B cell (primary cell): Measurements from ENCODE around the gene FANCI. TPM values are rescaled to one million over a fixed set of nuclear protein-coding genes. Genes with fewer than 3 reads are reported as not detected.
"Not testable (repeated sequence)": the region's sequence is repeated elsewhere in the genome, so short reads cannot be mapped to it uniquely, and the experiment has no call there.

Source experiments
- ATAC-seq: fragments of 200-7000 bp; cut with Tn5 transposase; one replicate; pipeline ENCODE4 v1.10.0; 2021; ENCODE audit warnings: low read depth, mild to moderate bottlenecking, moderate number of reproducible peaks, moderate library complexity
- CTCF ChIA-PET: fragments of 350-600 bp; sonication (Branson Sonifier 250); formaldehyde crosslinking; loops from one replicate; lab custom pipeline; 2021; ENCODE audit warnings: antibody characterized with exemption, inconsistent platforms; lab: Charles Lee
- POLR2A ChIA-PET: fragments of 350-600 bp; sonication (Branson Sonifier 250); formaldehyde crosslinking; loops from one replicate; lab custom pipeline; 2021; ENCODE audit warnings: antibody characterized with exemption; lab: Charles Lee
- DNase-seq: peaks from one replicate; pipeline ENCODE4 v3.0.0; 2013
- H2AFZ ChIP-seq: 2 replicates; pipeline ENCODE4 v1.6.1; 2012; ENCODE audit warnings: mild to moderate bottlenecking, low read depth, low read length; ENCODE audit not compliant: insufficient read depth, poor library complexity, severe bottlenecking
- H3K27ac ChIP-seq, 2 donors: 1 replicate in 1 of 2; 2 replicates in 1 of 2; pipeline ENCODE4 v1.5.1; 2012 to 2013; ENCODE audit warnings: low read length in 2 of 2, mild to moderate bottlenecking in 2 of 2, moderate library complexity in 1 of 2
- H3K27me3 ChIP-seq, 4 experiments: fragments of 200-600 bp in 1 of 4; sonication (generic) in 1 of 4; replicated peaks in 1 of 4; 1 replicate in 2 of 4; 2 replicates in 2 of 4; pipeline versions ENCODE4 v1.6.1 to v1.7.0; 2013 to 2016; ENCODE audit warnings: low read length in 3 of 4, mild to moderate bottlenecking in 2 of 4, mixed read lengths in 1 of 4, moderate library complexity in 1 of 4; ENCODE audit not compliant: insufficient read depth in 4 of 4, control insufficient read depth in 3 of 4; ENCODE audit errors: control extremely low read depth in 1 of 4
- H3K36me3 ChIP-seq, 2 experiments: replicated peaks in 1 of 2; 1 replicate in 1 of 2; 2 replicates in 1 of 2; pipeline versions ENCODE4 v1.6.1 to v1.7.1; 2013; ENCODE audit warnings: low read length in 1 of 2; ENCODE audit not compliant: insufficient read depth in 2 of 2, control insufficient read depth in 1 of 2; ENCODE audit errors: control extremely low read depth in 1 of 2, extremely low read depth in 1 of 2
- H3K4me1 ChIP-seq, 2 donors: fragments of 200-600 bp in 1 of 2; sonication (generic) in 1 of 2; 1 replicate in 1 of 2; 2 replicates in 1 of 2; pipeline versions ENCODE4 v1.5.1 to v1.6.1; 2013 to 2017; ENCODE audit warnings: low read length in 2 of 2; ENCODE audit not compliant: control insufficient read depth in 2 of 2, insufficient read depth in 2 of 2
- H3K4me2 ChIP-seq: replicated peaks from 2 replicates; pipeline ENCODE3; 2012; ENCODE audit warnings: mild to moderate bottlenecking, low read depth, low read length; ENCODE audit not compliant: poor library complexity, severe bottlenecking
- H3K4me3 ChIP-seq, 5 experiments: fragments of 200-600 bp in 1 of 5; sonication (generic) in 1 of 5; 1 replicate in 3 of 5; 2 replicates in 2 of 5; pipeline versions ENCODE4 v1.5.1 to v1.7.0; 2011 to 2016; ENCODE audit warnings: low read length in 4 of 5, mild to moderate bottlenecking in 4 of 5, low read depth in 2 of 5, control low read depth in 1 of 5, moderate library complexity in 1 of 5; ENCODE audit not compliant: insufficient read depth in 1 of 5; ENCODE audit errors: control extremely low read depth in 1 of 5, extremely low read depth in 1 of 5
- H3K79me2 ChIP-seq: fragments of 200-600 bp; sonication (generic); one replicate; pipeline ENCODE4 v1.6.0; 2016; ENCODE audit warnings: low read length; ENCODE audit not compliant: control insufficient read depth, insufficient read depth
- H3K9ac ChIP-seq: fragments of 200-600 bp; sonication (generic); 2 replicates; pipeline ENCODE4 v1.6.1; 2017; ENCODE audit warnings: mild to moderate bottlenecking, low read length, moderate library complexity
- H3K9me3 ChIP-seq, 3 donors: one replicate each; pipeline versions ENCODE4 v1.6.1 to v1.7.1; 2013; ENCODE audit warnings: low read length in 2 of 3; ENCODE audit not compliant: control insufficient read depth in 2 of 3, insufficient read depth in 1 of 3; ENCODE audit errors: control extremely low read depth in 1 of 3
- H4K20me1 ChIP-seq: 2 replicates; pipeline ENCODE4 v1.6.0; 2012; ENCODE audit warnings: mild to moderate bottlenecking, low read length; ENCODE audit not compliant: insufficient read depth, control insufficient read depth, poor library complexity, severe bottlenecking
- H3K27ac Mint-ChIP-seq: one replicate; pipeline ENCODE4 v1.8.0; 2021; ENCODE audit warnings: mixed read lengths
- H3K27me3 Mint-ChIP-seq: one replicate; pipeline ENCODE4 v1.8.0; 2021; ENCODE audit warnings: mixed read lengths
- H3K4me1 Mint-ChIP-seq: one replicate; pipeline ENCODE4 v1.8.0; 2021; ENCODE audit warnings: mixed read lengths
- H3K4me3 Mint-ChIP-seq: one replicate; pipeline ENCODE4 v1.8.0; 2021; ENCODE audit warnings: mixed read lengths
- H3K9me3 Mint-ChIP-seq: one replicate; pipeline ENCODE4 v1.8.0; 2022; ENCODE audit warnings: mixed read lengths; ENCODE audit not compliant: insufficient read depth
- EZH2 ChIP-seq: IDR thresholded peaks from 2 replicates; pipeline ENCODE4 v1.6.1; 2012; ENCODE audit warnings: borderline replicate concordance, low read depth, mild to moderate bottlenecking, moderate library complexity, low read length; ENCODE audit not compliant: insufficient read depth, poor library complexity, severe bottlenecking
- WGBS: methylation state at CpG from one replicate; pipeline ENCODE4 v1.1.5; 2013; ENCODE audit warnings: missing lambda C conversion rate; ENCODE audit not compliant: insufficient coverage; 5-methylcytosine and 5-hydroxymethylcytosine counted together
- intact Hi-C: fragments of 100-400 bp; cut with micrococcal nuclease; formaldehyde crosslinking; loops from one replicate; pipeline ENCODE4 v1.10.0; 2022
- polyA plus RNA-seq: library from polyadenylated mRNA; depleted of rRNA; stranded (reverse); fragments of >200 nt; gene quantifications from 2 replicates; pipeline ENCODE4 v1.2.3, GENCODE V29; 2012
- total RNA-seq, 2 donors: library from RNA; stranded (reverse); fragments of 120-200 nt in 1 of 2; gene quantifications; 1 replicate in 1 of 2; 2 replicates in 1 of 2; pipeline versions ENCODE4 v1.2.3 to v1.2.4, GENCODE V29; 2013 to 2022
- TF ChIP-seq, protein P1 (sequence below): fragments of 200-600 bp; IDR thresholded peaks from one replicate; pipeline ENCODE4 v1.8.0; 2022; ENCODE audit warnings: antibody characterized with exemption, mild to moderate bottlenecking

The FANCI gene
- total and polyA plus RNA-seq, 2 donors (not counting 1 experiment from before 2014, with no cell fraction given), result 2.7 to 14.2 TPM

DNA sequence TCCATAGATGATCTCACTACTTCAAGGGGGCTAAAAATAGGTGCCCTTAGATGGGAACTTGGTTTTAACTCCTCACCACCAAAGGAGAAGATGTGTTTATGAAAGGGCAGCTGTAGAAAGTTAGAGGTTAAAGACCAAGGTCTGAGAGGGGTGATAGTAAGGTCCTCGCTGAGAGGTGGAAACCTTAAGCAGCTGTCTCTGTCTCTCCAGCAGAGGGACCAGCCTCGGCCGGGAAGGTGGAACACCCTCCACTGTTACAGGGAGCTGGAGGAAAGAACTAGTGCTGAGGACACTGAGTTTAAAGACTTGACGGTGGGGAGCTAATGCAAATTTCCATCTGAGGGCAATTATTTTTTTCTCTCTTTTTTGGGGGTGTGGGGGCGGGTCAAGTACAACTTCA is 13.5 kb upstream of the FANCI start:
- H4K20me1 ChIP-seq, result no peaks in the 10 kb centered on the region
- ChIA-PET POLR2A (no interaction called here), CTCF (interaction anchor here (0.6 kb wide), 1 partner anchor 55 kb away, joined by 4 read pairs; no protein-coding TSS in a partner anchor)
- H3K4me1 Mint-ChIP-seq, result no peaks in the 10 kb centered on the region
- H2AFZ ChIP-seq, result no peak overlapping the region
- H3K4me2 ChIP-seq, result no peak overlapping the region
- no peak for TF ChIP-seq EZH2
- TF ChIP-seq, protein P1, sequence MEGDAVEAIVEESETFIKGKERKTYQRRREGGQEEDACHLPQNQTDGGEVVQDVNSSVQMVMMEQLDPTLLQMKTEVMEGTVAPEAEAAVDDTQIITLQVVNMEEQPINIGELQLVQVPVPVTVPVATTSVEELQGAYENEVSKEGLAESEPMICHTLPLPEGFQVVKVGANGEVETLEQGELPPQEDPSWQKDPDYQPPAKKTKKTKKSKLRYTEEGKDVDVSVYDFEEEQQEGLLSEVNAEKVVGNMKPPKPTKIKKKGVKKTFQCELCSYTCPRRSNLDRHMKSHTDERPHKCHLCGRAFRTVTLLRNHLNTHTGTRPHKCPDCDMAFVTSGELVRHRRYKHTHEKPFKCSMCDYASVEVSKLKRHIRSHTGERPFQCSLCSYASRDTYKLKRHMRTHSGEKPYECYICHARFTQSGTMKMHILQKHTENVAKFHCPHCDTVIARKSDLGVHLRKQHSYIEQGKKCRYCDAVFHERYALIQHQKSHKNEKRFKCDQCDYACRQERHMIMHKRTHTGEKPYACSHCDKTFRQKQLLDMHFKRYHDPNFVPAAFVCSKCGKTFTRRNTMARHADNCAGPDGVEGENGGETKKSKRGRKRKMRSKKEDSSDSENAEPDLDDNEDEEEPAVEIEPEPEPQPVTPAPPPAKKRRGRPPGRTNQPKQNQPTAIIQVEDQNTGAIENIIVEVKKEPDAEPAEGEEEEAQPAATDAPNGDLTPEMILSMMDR, result no peak
- no peaks in the 10 kb centered on the region for H3K79me2 ChIP-seq
- H3K27me3 Mint-ChIP-seq, result peaks cover 29% of the 10 kb centered on the region
- H3K9me3 ChIP-seq, result no peaks in the 10 kb centered on the region
- DNase-seq (no peak), ATAC-seq (no peak)
- intact Hi-C loops, result no loop called here
- 83% methylated on average over 1 of the region's 5 CpGs for WGBS
- no peaks in the 10 kb centered on the region for H3K27me3 ChIP-seq
- no peaks in the 10 kb centered on the region for H3K4me1 ChIP-seq
- no peak overlapping the region for H3K9ac ChIP-seq
- no peak overlapping the region for H3K4me3 ChIP-seq
- no peak overlapping the region for H3K27ac Mint-ChIP-seq
- H3K27ac ChIP-seq, result no peak overlapping the region
- H3K4me3 Mint-ChIP-seq, result no peak overlapping the region
- H3K9me3 Mint-ChIP-seq, result no peaks in the 10 kb centered on the region
- no peaks in the 10 kb centered on the region for H3K36me3 ChIP-seq

DNA sequence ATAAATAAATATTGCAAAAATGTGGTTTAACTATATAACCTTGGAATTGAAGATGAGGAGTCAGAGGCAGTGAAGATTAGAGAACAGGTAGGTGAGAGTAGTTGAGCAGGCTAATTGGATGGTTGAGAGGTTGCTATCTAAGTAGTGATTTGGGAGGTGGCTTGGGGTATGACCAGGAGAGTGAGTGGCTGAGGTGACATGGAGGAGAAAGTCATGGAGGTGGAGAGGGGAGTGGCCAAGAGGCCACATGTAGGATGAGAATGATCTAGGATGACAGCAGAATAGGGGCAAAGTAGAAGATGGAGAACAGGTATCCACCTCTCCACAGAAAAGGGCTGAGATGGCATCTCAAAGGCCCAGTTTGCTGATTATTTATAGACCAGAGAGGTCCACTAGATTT is 11.9 kb upstream of the FANCI start:
- H3K9ac ChIP-seq, result no peak overlapping the region
- H3K27me3 ChIP-seq, result no peaks in the 10 kb centered on the region
- H4K20me1 ChIP-seq, result no peaks in the 10 kb centered on the region
- no peak overlapping the region for H3K4me3 ChIP-seq
- H3K79me2 ChIP-seq, result no peaks in the 10 kb centered on the region
- Mint-ChIP-seq H3K27ac (no peak overlapping the region), H3K27me3 (peaks cover 32% of the 10 kb centered on the region), H3K4me1 (no peaks in the 10 kb centered on the region), H3K4me3 (no peak overlapping the region), H3K9me3 (no peaks in the 10 kb centered on the region)
- H3K4me1 ChIP-seq, result no peaks in the 10 kb centered on the region
- no peaks in the 10 kb centered on the region for H3K36me3 ChIP-seq
- ChIA-PET POLR2A (no interaction called here), CTCF (no interaction called here)
- TF ChIP-seq EZH2, result no peak
- TF ChIP-seq, protein P1, result no peak
- H3K4me2 ChIP-seq, result no peak overlapping the region
- no peak for ATAC-seq
- H3K27ac ChIP-seq, result no peak overlapping the region
- intact Hi-C loops, result no loop called here
- no peak for DNase-seq
- H3K9me3 ChIP-seq, result no peaks in the 10 kb centered on the region
- H2AFZ ChIP-seq, result no peak overlapping the region

DNA sequence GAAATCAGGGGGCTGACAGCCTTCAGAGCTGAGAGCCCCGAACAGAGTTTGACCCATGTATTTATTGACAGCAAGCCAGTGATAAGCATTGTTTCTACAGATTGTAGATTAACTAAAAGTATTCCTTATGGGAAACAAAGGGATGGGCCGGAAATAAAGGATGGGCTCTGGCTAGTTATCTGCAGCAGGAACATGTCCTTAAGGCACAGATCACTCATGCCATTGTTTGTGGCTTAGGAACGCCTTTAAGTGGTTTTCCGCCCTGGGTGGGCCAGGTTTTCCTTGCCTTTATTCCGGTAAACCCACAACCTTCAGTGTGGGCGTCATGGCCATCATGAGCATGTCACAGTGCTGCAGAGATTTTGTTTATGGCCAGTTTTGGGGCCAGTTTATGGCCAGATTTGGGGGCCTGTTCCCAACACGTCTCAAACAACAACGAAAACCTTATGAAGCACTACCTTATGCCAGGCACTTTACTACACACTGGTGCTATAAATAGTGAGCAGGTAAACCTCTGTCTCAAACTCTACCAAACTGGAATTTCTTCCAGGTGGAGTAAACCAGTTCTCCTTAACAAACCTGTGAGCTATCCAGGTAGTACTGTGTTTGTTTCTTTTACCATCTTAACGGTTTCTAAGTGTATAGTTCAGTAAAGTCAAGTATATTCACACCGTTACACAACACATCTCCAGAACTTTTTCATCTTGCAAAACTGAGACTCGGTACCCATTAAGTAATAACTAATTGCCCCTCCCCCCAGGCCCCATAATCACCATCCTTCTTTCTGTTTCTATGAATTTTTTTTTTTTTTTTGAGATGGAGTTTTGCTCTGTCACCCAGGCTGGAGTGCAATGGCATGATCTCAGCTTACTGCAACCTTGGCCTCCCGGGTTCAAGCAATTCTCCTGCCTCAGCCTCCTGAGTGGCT is 3.6 kb upstream of the FANCI start:
- H3K27me3 Mint-ChIP-seq, H3K4me3 Mint-ChIP-seq, H3K79me2 ChIP-seq, ATAC-seq, DNase-seq, H3K9me3 Mint-ChIP-seq, H3K4me2 ChIP-seq, H3K4me3 ChIP-seq, POLR2A ChIA-PET, H3K27me3 ChIP-seq, H2AFZ ChIP-seq, H3K27ac ChIP-seq, H4K20me1 ChIP-seq, H3K9me3 ChIP-seq, H3K27ac Mint-ChIP-seq, H3K36me3 ChIP-seq, H3K9ac ChIP-seq: not testable (repeated sequence)
- intact Hi-C loops, result loop anchor here (10.0 kb wide), 3 partner anchors 155 to 775 kb away; partner anchors contain the start of genes ABHD2, MRPL46, MRPS11 and TICRR
- CTCF ChIA-PET, result interaction anchor here (1.3 to 2.5 kb wide), 3 partner anchors 33 to 182 kb away, joined by 3 to 12 read pairs (median 6); no protein-coding TSS in a partner anchor
- 93% methylated on average over 5 of the region's 12 CpGs for WGBS
- peaks cover 19% of the 10 kb centered on the region for H3K4me1 Mint-ChIP-seq
- H3K4me1 ChIP-seq, result peaks cover 10 to 17% of the 10 kb centered on the region in 2 donors
